ENCODE measurements around the gene GABRB3. TPM values are rescaled to one million over a fixed set of nuclear protein-coding genes. Genes with fewer than 3 reads are reported as not detected.

GABRB3 gene
- total RNA-seq, 1 donor from 2014 or later = 47.9 TPM

- TF ChIP-seq CTCF (IDR thresholded peaks at IDR 0.05; ENCODE audit: insufficient read depth, low read depth, low read length) (no peak), EZH2 (IDR thresholded peaks at IDR 0.05; ENCODE audit: insufficient read depth, low read length) (no peak)
- Histone ChIP-seq H3K27me3 (ENCODE audit: insufficient read depth, low read length) (peaks cover 13% of the 10 kb centered on the region), H3K4me1 (ENCODE audit: insufficient read depth, low read length) (no peaks in the 10 kb centered on the region), H3K27ac (ENCODE audit: low read depth, low read length) (no peak overlapping the region), H3K9ac (ENCODE audit: low read length) (no peak overlapping the region), H3K4me2 (ENCODE audit: low read length) (no peak overlapping the region), H3K36me3 (ENCODE audit: insufficient read depth, low read length) (no peaks in the 10 kb centered on the region), H3K9me3 (ENCODE audit: insufficient read depth, low read depth, low read length) (no peaks in the 10 kb centered on the region), H4K20me1 (ENCODE audit: insufficient read depth, low read length) (no peaks in the 10 kb centered on the region), H2AFZ (ENCODE audit: low read depth, low read length) (no peak overlapping the region), H3K4me3 (ENCODE audit: insufficient read depth, low read depth, low read length) (no peak overlapping the region), H3K79me2 (ENCODE audit: insufficient read depth, low read length) (no peaks in the 10 kb centered on the region)
- DNase-seq (ENCODE audit: low read depth) = no peak
- H3K4me3 Mint-ChIP-seq (ENCODE audit: unreplicated experiment) = peak overlapping the region; percentile 89
- H3K27me3 Mint-ChIP-seq (ENCODE audit: low read depth, unreplicated experiment) = peaks cover 26% of the 10 kb centered on the region
- peaks cover 3% of the 10 kb centered on the region for H3K36me3 Mint-ChIP-seq (ENCODE audit: low read depth, unreplicated experiment)
- H3K9me3 Mint-ChIP-seq (ENCODE audit: unreplicated experiment) = no peaks in the 10 kb centered on the region
- H3K27ac Mint-ChIP-seq (ENCODE audit: unreplicated experiment) = peak overlapping the region; percentile 50
- peaks cover 7% of the 10 kb centered on the region for H3K4me1 Mint-ChIP-seq (ENCODE audit: low read depth, unreplicated experiment)
- no peak for FAIRE-seq
These were observed 1.1 kb upstream of the GABRB3 start for GRCh38 chr15:26773917-26774316.

- DNase-seq (ENCODE audit: low read depth) = no peak
- Histone ChIP-seq H3K4me1 (ENCODE audit: insufficient read depth, low read length) (no peaks in the 10 kb centered on the region), H3K36me3 (ENCODE audit: insufficient read depth, low read length) (no peaks in the 10 kb centered on the region), H3K79me2 (ENCODE audit: insufficient read depth, low read length) (no peaks in the 10 kb centered on the region), H3K27me3 (ENCODE audit: insufficient read depth, low read length) (peaks cover 13% of the 10 kb centered on the region), H3K27ac (ENCODE audit: low read depth, low read length) (no peak overlapping the region), H3K4me3 (ENCODE audit: insufficient read depth, low read depth, low read length) (peak overlapping the region; percentile 17), H3K9me3 (ENCODE audit: insufficient read depth, low read depth, low read length) (no peaks in the 10 kb centered on the region), H2AFZ (ENCODE audit: low read depth, low read length) (peak overlapping the region; percentile 56), H3K9ac (ENCODE audit: low read length) (no peak overlapping the region), H3K4me2 (ENCODE audit: low read length) (peak overlapping the region; percentile 78), H4K20me1 (ENCODE audit: insufficient read depth, low read length) (no peaks in the 10 kb centered on the region)
- Mint-ChIP-seq H3K4me3 (ENCODE audit: unreplicated experiment) (peak overlapping the region; percentile 89), H3K9me3 (ENCODE audit: unreplicated experiment) (no peaks in the 10 kb centered on the region), H3K36me3 (ENCODE audit: low read depth, unreplicated experiment) (peaks cover 3% of the 10 kb centered on the region), H3K4me1 (ENCODE audit: low read depth, unreplicated experiment) (peaks cover 7% of the 10 kb centered on the region), H3K27ac (ENCODE audit: unreplicated experiment) (peak overlapping the region; percentile 50), H3K27me3 (ENCODE audit: low read depth, unreplicated experiment) (peaks cover 26% of the 10 kb centered on the region)
- FAIRE-seq = no peak
- TF ChIP-seq CTCF (IDR thresholded peaks at IDR 0.05; ENCODE audit: insufficient read depth, low read depth, low read length) (no peak), EZH2 (IDR thresholded peaks at IDR 0.05; ENCODE audit: insufficient read depth, low read length) (no peak)
These were observed 406 bp upstream of the GABRB3 start for GRCh38 chr15:26773067-26773877.

All from astrocyte (in vitro differentiated cells and primary cell).